Adrenal gland (tissue), 5 donors: ENCODE data around the gene SIGLECL1.

Experiments used
- CTCF ChIP-seq, 6 experiments: fragments of 450-650 bp in 4 of 6; fragments of 200-600 bp in 2 of 6; sonication (generic) in 1 of 6; IDR thresholded peaks; 1 replicate in 5 of 6; 2 replicates in 1 of 6; pipeline versions ENCODE4 v1.5.1 to v1.8.0; 2016 to 2021; ENCODE audit warnings: antibody characterized with exemption in 6 of 6, mild to moderate bottlenecking in 2 of 6, moderate library complexity in 1 of 6
- POLR2A ChIP-seq, 2 donors: fragments of 450-650 bp; IDR thresholded peaks; one replicate each; pipeline ENCODE4 v1.6.1; 2017; ENCODE audit warnings: antibody characterized with exemption in 2 of 2, mild to moderate bottlenecking in 2 of 2, moderate library complexity in 1 of 2
- donor health status: DM: no; HTN: no; CAD: no.

DNA sequence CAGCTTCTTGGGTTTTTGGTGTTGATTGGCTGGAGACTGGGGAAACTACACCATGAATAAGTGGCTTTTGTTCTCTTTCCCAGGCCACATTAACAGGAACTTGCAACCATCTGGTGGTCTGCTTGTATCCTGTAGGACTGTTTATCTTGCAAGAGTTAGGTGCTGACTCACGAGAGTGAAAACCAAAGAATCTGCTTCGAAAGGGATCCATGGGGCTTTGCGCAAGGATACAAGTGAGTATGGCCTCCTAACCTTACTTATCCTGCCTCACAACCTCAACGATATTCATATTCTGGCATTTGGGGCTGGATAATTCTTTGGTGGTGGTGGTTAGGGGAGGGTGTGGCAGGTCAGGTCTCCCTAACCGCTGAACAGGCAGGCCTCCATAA is 4.7 kb upstream of the SIGLECL1 start:
- no peak for TF ChIP-seq CTCF (IDR thresholded peaks at IDR 0.05)
- no peak for TF ChIP-seq POLR2A (IDR thresholded peaks at IDR 0.05)
